Left renal cortex interstitium (tissue), 4 donors: Measurements from ENCODE around the gene PITPNM1. TPM values are rescaled to one million over a fixed set of nuclear protein-coding genes. Genes with fewer than 3 reads are reported as not detected.
"Not testable (repeated sequence)": the region's sequence is repeated elsewhere in the genome, so short reads cannot be mapped to it uniquely, and the experiment has no call there.

Experiments used
- DNase-seq, 4 donors: peaks; one replicate each; pipeline ENCODE4 v3.0.0-alpha.2; 2013; ENCODE audit warnings: low read depth in 4 of 4, low spot score in 2 of 4, missing footprints in 1 of 4
- polyA plus RNA-seq, 4 donors: library from polyadenylated mRNA; unstranded; fragments of 120-200 nt; gene quantifications; one replicate each; pipeline ENCODE4 v1.2.1, GENCODE V29; 2013; ENCODE audit not compliant: insufficient read length in 4 of 4

The PITPNM1 gene
- polyA plus RNA-seq, 4 donors: 27.5 to 41.0 (median 37.8) TPM

DNA sequence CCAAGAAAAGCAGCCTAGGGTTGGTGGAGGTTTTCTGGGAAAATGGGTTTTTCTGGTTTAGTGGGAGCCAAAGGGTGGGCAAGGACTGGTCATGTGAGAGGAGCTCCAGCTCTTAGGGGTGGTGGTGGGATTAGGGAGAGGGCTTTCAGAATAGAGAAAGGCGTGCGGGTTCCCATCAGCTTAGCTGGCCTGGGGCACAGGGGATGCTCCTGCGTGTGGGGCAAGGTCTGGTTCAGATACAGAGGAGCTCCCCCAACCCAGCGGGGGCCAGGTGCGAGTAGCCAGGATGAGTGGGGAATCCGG is 36.8 kb downstream of the PITPNM1 start:
- DNase-seq: no peak

DNA sequence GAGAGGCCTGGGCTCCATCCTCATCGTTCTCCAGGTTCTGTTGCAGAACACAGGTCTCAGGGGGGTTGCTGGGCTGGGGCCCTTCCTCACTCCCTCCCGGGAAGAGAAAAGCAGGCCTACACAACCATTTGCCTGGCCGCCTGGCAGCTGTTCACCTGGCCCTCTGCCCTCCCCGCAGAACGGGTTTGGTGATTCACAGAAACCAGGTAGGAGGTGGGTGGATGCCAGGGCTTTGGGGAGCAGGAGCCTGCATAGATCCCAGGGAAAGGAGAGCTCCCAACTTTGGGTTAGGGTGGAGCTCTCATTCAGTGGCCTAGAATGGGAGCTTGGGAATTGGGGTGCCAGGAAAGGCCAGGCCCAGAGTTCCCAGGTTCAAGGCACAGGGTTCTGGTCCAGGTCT is 37.1 kb downstream of the PITPNM1 start:
- DNase-seq: no peak

DNA sequence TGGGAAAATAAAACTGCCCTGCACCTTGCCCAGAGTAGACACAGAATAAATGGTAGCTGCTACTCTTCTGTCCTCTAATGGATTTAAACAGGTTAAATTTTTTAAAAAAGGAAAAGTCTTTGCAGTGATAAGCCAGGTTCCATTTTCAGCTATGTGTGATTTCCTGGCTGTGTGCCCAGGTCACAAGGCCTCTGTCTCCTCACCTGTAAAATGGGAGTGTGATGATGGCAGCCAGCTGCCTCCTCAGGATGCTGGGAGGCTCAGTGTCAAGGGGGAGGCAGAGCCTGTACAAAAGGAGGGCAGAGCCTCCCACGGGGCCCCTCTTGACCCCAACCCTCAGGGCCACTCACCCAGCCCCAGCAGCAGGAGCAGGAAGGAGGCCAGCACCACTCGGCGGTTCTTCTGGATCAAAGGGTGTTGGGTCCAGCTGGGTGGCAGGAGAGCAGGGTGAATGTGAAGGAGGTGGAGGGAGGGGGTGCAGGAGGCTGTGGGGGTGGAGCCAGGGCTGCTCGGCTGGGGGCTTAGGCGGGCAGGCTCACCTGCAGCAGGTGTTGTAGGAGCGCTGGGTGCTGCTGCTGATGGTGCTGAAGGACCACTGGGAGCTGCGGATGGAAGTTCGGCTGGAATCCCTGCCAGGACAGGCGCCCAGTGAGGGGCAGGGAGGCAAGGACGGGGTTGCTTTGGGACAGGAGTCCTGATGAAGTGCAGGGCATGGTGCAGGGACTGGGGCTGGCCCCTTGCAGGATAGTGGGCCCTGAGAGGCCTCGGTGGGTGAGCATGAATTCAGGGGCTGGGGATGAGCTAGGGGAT is 38.0 kb downstream of the PITPNM1 start:
- DNase-seq: no peak

DNA sequence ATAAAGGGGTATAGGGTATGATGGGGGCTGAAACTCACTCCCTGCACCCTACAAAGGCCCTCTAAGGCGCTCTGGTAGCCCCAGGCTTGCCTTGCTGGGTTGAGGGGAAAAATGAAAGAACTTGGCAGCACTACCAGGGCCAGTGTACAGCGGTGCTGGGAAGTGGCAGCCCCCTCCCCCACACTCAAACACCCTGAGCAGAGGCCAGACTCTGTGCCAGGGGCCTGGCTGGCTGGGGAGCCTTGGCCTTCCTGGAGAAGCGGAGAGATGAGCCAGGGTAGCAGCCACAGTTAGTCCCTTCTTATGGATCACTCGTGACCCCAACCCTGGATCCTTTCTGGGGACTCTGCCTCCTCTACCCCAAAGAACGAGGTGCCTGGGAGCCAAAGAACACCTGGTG is 38.8 kb downstream of the PITPNM1 start:
- DNase-seq: no peak

DNA sequence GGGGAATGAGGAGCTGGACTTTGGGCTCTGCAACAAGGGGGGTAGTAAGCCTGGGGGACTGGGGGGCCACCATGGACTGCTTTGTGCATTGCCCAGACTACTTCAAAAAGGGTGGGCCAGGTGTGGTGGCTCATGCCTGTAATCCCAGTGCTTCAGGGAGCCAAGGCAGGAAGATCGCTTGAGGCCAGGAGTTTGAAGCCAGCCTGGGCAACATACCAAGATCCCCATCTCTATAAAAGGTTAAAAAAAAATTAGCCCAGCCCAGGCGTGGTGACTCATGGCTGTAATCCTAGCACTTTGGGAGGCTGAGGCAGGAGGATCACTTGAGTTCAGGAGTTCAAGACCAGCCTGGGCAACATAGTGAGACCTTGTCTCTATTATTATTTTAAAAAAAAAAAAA is 39.6 kb downstream of the PITPNM1 start:
- DNase-seq: not testable (repeated sequence)

DNA sequence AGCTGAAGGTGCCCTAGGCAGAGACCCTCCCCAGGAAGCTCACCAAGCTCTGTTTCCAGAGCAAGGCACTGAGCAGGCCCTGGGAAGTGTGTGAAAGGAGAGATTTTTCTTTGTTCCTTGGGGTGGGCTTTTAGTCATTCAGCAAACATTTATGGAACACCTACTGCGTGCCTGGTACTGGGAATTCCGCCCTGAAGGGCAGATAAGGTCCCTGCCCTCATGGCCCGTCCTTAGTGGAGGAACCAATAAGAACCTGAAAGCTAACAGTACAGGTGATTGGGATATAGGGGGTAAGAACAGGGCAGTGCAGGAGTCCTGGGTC is 40.0 kb downstream of the PITPNM1 start:
- DNase-seq: no peak

DNA sequence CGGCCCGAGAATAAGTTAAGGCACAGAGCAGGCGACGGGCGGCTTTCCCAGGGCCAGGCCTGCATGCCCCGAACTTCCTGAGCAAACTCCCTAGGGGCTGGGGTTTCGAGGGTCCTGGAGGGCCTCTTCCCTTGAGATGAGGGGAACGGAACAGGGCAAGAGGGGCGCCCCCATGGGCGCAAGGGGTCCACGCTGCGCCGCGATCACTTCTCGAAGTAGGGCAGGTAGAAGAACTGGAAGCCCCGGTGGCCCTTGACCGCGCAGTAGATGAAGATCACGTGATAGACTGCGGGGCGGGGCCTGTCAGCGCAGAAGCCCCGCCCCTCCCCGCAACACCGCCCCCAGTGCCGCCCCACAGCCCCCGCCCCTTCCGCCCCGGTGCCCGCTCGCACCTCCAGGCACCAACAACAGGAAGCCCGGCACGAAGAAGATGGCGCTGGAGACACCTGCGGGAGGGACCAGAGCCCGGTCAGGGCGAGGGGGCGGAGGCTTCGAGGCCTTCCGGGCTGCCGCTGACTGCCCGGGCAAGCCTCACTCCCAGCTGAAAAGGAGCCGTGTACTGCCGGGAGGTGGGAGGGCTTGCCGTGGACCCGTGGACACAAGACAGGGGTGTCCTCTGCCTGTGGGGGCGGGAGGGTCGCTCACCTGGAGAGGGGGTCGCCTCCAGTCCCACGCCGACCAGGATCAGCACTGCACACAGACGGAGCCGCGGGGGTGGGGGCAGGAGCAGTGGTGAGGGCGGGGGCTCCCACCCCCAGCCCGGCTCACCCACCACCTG is 40.6 kb downstream of the PITPNM1 start:
- DNase-seq: peak; percentile 29 to 70 (median 61)

DNA sequence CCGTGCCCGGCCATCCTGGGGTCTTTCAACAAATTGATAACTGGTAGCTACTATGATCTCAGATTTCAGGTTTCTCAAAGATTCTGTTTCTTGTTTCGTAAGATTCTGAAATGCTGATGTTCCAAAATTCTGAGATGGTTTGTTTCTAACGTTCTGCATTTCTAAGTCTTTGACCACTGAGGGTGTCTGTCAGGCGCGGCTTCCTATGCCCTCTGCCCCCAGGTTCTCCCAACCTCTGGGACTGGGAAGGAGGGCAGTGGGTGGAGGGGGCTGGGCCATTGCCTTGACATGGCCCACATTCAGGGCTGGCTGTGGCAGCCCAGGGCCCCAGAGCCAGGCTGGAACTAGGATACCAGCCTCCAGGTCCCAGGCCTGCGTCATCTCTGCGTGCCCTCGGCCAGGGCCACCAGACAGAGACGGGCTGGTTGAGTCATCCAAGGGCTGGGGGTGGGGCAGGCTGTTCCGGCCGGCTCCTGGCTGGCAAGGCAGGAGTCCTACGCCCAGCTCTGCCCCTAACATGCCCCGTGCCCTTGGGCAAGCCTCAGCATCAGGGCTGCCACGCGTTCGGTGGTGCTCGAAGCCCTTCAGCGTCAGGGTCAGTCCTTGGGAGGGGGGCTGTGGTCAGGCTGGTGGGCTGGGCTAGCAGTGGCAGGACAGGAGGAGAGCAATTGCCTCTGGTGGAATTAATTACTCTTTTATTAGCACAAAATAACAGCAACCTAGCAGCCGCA is 41.3 kb downstream of the PITPNM1 start:
- DNase-seq: no peak

DNA sequence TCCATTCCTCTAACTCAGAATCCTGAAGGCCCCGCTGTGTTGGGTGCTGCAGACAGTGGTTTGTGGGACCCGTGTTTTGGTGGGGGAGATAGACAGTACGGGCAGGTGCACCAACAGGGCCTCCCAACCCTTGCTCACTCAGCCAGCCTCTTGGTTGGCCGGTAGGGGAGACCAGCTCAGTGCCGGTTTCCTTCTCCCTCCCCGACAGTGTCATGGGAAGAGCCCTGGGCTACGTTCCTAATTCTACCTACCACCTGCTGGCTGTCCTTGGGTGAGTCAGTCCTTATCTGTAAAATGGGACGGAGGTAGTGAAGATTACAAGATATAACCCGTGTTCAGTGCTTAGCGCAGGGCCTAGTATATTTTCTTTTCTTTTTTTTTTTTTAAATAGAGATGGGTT is 42.0 kb downstream of the PITPNM1 start:
- no peak for DNase-seq

DNA sequence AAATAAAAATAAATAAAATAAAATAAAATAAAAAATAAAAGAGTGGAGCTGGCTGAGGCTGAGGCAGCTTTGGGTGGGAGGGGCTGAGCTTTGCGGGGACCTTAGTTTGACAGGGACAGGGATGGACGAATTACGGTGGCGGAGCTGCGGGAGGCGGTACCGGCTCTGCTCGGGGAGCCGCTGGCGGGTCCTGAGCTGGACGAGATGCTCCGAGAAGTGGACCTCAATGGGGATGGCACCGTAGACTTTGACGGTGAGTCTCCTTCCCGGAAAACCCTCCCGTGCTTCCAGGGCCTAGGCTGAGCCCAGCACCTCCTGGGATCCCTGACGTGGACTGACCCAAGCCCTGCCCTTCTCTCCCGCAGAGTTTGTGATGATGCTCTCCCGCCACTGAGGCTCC is 46.9 kb downstream of the PITPNM1 start:
- DNase-seq: no peak

DNA sequence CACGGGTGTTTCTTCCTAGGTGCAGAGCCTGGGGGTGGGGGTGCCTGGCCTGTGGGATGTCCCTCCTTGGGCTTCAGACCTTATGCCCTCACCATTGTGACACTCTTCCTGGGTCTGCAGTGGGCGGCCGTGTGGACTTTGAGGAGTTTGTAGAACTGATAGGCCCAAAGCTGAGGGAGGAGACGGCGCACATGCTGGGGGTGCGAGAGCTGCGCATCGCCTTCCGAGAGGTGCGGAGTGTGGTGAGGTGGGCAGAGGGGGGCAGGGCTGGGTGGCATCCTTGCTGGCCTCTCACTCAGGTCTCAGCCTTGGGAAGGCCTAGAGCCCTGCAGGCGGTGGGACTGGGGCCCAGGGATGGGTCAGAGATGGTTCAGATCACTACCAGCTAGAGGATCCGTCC is 47.7 kb downstream of the PITPNM1 start:
- DNase-seq: no peak

DNA sequence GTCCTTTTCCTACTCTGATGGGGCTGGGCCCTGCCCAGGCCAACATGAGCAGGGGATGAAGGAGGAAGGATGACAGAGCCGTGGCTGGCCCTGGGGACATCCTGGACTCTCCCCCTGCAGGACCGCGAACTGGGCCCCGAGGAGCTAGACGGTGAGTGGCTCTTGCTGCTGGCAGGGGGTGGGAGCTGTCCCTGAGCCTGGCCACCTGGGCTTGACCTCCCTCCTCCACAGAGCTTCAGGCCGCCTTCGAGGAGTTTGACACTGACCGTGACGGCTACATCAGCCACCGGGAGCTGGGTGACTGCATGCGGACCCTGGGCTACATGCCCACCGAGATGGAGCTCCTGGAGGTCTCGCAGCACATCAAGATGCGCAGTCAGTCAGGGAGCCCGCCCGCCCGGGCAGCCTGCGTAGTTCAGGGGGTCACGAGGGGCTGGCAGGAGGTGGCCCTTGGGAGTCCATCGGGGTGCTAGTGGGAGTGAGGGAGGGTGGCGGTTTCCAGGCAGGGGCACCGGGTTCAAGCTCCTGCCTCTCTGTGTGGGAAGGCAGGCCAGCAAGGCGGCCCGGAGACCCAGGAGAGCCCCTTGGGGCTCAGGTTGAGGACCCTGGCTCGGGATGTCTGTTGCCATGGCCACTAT is 49.0 kb downstream of the PITPNM1 start:
- no peak for DNase-seq

DNA sequence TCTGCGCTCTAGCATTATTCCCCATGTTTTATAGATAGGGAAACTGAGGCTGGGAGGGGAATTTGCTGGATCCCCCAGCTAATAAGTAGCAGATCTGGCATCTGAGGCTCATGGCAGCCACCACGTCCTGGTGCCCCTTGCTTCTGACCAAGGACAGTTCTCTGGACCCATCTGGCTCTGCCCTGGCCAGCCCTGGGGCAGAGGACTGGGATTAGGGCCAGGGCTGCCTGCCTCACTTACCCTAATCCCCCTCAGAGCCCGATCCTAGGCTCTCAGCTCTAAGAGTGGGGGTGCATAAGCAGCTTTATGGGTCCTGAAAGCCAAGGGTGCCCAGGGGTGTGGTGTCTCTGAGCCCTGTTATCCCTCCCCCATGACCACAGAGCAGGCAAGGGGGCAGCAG is 50.1 kb downstream of the PITPNM1 start, which contains the start of gene CABP4:
Gene CABP4, plus strand, starts transcription at position 301 of the 400 bp plus-strand sequence. Its CDS starts 70 bp downstream, at position 371.
- DNase-seq: no peak

DNA sequence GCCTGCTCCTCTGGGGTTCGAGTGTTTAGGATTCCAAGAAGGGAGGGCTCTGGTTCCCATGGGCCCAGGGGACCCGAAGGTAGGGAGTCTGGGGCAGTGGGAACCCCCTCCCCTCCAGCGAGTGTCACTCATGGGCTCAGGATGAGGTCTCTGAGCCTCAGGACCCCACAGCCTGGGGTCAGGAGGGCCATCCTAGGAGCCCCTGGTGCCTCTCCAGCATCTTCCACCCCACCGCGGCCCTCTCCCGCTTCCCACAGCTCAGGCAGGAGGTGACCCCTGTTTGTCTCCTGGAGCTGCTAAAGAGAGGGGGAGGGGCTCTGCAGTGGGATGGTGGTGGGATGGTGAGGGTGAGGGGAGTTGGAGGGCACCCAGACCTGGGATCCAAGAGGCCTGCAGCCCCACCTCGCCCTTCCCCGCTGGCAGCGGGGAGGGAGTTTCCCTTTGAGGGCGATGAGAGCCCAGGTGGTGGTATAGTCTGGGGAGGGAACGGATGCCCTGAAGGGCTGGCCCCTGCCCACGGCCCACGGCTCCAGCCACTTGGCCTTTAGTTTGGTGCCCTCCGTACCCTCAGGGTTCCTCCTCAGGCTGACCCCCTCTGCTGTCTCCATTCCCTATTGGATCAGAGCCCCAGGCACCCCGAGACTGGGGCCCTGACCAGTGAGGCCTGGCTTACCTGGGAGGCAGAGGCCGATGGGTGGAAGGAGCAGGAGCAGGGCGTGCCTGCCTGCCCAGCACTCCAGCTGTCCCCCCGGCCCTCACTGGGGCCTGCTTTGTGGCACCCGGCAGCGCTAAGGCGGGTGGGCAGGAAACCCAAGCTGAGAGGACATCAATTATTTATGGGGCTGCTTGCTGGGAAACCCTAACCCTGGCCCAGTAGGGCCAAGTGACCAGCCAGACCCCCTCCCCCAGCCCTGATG is 51.1 kb downstream of the PITPNM1 start:
- DNase-seq: no peak

DNA sequence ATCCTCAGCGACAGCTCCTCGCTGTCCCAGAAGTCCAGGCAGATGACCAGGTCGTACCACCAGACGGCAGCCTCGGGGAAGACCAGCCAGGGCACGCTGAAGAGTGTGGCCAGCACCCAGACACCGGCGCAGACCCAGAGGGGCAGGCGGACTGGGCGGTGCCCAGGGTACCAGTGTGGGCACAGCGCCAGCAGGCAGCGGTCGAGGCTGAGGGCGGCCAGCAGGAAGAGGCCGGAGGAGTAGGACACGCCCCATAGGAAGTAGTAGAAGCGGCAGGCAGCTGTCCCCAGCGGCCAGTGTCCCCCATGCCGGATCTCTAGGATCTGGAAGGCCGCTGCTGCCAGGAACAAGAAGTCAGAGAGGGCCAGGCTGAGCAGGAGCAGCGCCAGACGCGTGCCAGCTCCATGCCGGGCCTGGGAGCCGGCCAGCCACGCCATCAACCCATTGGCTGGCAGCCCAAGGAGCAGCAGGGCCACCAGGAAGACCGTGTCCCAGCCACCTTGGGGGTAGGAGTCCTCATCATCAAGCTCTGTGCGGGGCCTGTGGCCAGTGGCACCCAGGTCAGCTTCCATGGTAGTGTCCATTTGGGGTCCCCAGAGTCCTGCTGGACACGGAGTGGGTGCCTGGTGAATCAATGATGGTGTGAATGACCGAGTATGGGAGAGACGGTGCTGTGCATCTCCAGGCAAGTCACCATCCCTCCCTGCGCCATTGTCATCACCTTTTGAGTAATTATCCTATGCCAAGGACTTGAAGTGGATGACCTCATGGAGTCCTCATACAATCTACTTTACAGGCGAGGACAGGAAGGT is 52.8 kb downstream of the PITPNM1 start, which contains the start of gene GPR152:
Gene GPR152, minus strand, starts transcription at position 589 of the 812 bp plus-strand sequence. Its CDS starts 5 bp downstream, at position 584.
- DNase-seq: no peak

DNA sequence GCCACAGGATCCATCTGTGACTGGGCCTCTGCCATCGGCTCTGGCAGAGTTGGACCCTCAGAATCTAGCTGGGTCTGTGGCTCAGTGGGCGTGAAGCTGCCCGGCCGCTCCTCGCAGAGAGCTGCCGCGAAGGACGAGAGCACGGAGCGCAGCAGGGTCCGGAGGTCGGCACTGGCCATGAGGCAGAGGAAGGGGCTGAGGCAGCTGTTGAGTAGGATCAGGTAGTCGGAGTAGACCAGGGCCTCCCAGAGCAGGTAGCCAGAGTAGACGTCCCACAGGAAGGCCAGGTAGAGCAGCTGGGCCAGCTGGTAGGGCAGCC is 53.5 kb downstream of the PITPNM1 start:
- DNase-seq: no peak

DNA sequence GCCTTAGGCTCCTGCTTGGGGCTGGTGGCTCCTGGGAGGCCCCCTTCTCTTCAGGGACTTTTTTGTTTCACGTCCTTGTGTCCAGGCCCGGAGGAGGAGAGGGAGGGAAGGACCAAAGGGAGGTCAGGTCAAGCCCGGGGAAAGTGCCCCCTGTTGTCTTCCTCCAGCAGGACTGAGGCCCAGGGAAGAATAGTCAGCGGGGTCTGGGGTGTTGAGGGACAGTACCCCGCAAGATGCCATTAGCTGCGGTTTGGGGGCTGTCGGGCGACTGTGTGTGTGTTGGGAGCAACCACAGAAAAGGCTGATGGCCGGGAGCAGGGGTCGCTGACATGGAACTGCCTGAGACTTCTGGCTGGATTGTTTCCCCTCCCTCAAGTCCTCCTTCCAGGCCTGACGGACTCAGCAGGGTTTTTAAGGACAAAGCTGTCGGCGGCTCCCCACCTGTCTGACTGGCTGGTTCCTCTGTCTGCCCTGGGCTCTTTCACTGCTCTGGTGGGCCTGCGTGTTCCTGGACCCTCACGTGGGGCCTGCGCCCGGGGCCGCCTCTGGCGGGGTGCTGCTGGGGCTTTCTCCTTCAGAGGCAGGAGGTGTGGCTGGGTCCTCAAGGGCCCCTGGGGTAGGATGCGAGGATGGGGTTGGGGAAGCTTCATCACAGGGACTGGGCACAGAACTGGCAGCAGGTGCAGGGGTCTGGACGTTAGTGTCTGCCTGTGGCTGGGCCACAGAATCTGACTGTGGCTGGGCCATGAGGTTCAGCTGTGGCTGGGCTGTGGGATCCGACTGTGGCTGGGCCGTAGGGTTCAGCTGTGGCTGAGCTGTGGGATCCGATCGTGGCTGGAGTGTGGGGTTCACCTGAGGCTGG is 54.1 kb downstream of the PITPNM1 start:
- DNase-seq: no peak

DNA sequence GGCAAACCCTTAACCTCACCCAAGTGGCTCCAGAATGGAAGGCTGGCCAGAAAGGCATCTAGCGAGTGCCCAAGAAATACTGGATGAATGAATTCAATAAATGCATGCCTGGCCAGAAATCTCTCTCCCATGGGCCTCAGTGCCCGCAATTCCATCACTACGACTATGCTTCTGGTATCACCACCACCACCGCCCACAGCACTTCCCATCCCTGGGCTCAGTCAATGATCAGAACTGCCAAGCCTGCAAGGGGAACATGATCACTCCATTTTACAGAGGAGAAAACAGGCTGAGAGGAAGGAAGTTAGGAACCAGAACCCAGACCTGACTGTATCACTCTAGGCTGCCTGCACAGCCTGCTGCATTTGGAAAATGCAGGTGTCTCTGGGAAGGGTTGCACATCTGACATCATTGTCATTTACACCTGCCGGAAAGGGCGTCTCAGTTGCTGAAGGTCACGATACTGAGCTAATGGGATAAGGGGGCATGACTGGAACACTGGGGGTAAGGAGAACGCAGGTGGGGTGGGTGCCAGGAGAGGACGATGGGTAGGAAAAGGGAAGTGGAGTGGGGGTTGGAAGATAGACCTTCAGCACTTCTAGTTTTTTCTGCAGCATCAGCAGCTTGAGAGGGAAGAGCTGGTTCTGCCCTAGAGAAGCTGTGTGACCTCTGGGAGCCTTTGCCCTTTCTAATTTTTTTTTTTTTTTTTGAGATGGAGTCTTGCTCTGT is 55.9 kb downstream of the PITPNM1 start:
- DNase-seq: no peak
